SK-N-SH treated with all-trans-retinoic acid at 6 μM for 48 hours (cell line): ENCODE measurements around the gene MRPL27.

Source experiments
- ATAC-seq: fragments of 200-7000 bp; cut with Tn5 transposase; 3 replicates; pipeline ENCODE4 v1.9.1; 2020; ENCODE audit warnings: mild to moderate bottlenecking, moderate library complexity
- ARNTL ChIP-seq: fragments of 450-650 bp; formaldehyde crosslinking; IDR thresholded peaks from 2 replicates; pipeline ENCODE4 v1.5.0; 2020; ENCODE audit warnings: low read depth, mild to moderate bottlenecking, moderate library complexity, borderline replicate concordance
- BACH2 ChIP-seq: fragments of 250-450 bp; sonication (Bioruptor Pico); IDR thresholded peaks from 2 replicates; pipeline ENCODE4 v1.9.0; 2021; ENCODE audit warnings: mild to moderate bottlenecking, borderline replicate concordance
- CSDC2 ChIP-seq: fragments of 250-450 bp; sonication (Bioruptor Pico); IDR thresholded peaks from 2 replicates; pipeline ENCODE4 v1.5.0; 2020; ENCODE audit warnings: mild to moderate bottlenecking, moderate library complexity
- ESRRG ChIP-seq: fragments of 250-450 bp; sonication (Bioruptor Pico); IDR thresholded peaks from 2 replicates; pipeline ENCODE4 v1.6.1; 2021; ENCODE audit warnings: mild to moderate bottlenecking
- GLIS3 ChIP-seq: fragments of 250-450 bp; sonication (Bioruptor Pico); IDR thresholded peaks from 2 replicates; pipeline ENCODE4 v1.5.0; 2020; ENCODE audit warnings: mild to moderate bottlenecking, moderate library complexity
- ISL1 ChIP-seq: fragments of 250-450 bp; sonication (Bioruptor Pico); IDR thresholded peaks from 2 replicates; pipeline ENCODE4 v2.1.2; 2022; ENCODE audit warnings: mild to moderate bottlenecking, moderate library complexity
- OSR1 ChIP-seq: fragments of 250-450 bp; sonication (Bioruptor Pico); IDR thresholded peaks from 2 replicates; pipeline ENCODE4 v1.8.0; 2022; ENCODE audit warnings: moderate library complexity, mild to moderate bottlenecking, inconsistent platforms
- PPARA ChIP-seq: fragments of 250-450 bp; sonication (Bioruptor Pico); IDR thresholded peaks from 2 replicates; pipeline ENCODE4 v1.5.0; 2020; ENCODE audit warnings: mild to moderate bottlenecking, borderline replicate concordance
- RARB ChIP-seq: fragments of 250-450 bp; sonication (Bioruptor Pico); IDR thresholded peaks from 2 replicates; pipeline ENCODE4 v1.8.0; 2021; ENCODE audit warnings: mild to moderate bottlenecking, moderate library complexity
- SNAI2 ChIP-seq: fragments of 250-450 bp; sonication (Bioruptor Pico); IDR thresholded peaks from 2 replicates; pipeline ENCODE4 v1.5.0; 2020; ENCODE audit warnings: mild to moderate bottlenecking, moderate library complexity
- TCF4 ChIP-seq: fragments of 250-450 bp; sonication (Bioruptor Pico); IDR thresholded peaks from 2 replicates; pipeline ENCODE4 v1.8.0; 2021; ENCODE audit warnings: mild to moderate bottlenecking, moderate library complexity, borderline replicate concordance
- TSHZ2 ChIP-seq: fragments of 250-450 bp; sonication (Bioruptor Pico); IDR thresholded peaks from 2 replicates; pipeline ENCODE4 v1.5.0; 2020; ENCODE audit warnings: mild to moderate bottlenecking, moderate library complexity
- ZC3H10 ChIP-seq: fragments of 250-450 bp; sonication (Bioruptor Pico); IDR thresholded peaks from 2 replicates; pipeline ENCODE4 v1.5.1; 2021; ENCODE audit warnings: mild to moderate bottlenecking, moderate library complexity
- ZFP3 ChIP-seq: fragments of 250-450 bp; sonication (Bioruptor Pico); IDR thresholded peaks from 2 replicates; pipeline ENCODE4 v1.5.0; 2020; ENCODE audit warnings: mild to moderate bottlenecking, moderate library complexity
- ZFP30 ChIP-seq: fragments of 450-650 bp; formaldehyde crosslinking; IDR thresholded peaks from 2 replicates; pipeline ENCODE4 v1.5.0; 2022; ENCODE audit warnings: mild to moderate bottlenecking, moderate library complexity
- ZNF565 ChIP-seq: fragments of 450-650 bp; formaldehyde crosslinking; conservative IDR thresholded peaks from 2 replicates; pipeline ENCODE4 v1.5.0; 2020; ENCODE audit warnings: low read depth, mild to moderate bottlenecking, moderate library complexity
- ZNF70 ChIP-seq: fragments of 450-650 bp; formaldehyde crosslinking; IDR thresholded peaks from 2 replicates; pipeline ENCODE4 v1.5.0; 2020; ENCODE audit warnings: mild to moderate bottlenecking, moderate library complexity
- ZNF8 ChIP-seq: fragments of 450-650 bp; formaldehyde crosslinking; IDR thresholded peaks from 2 replicates; pipeline ENCODE4 v1.5.0; 2020; ENCODE audit warnings: mild to moderate bottlenecking, moderate library complexity
- TF ChIP-seq, protein P1 (sequence below): fragments of 250-450 bp; sonication (Bioruptor Pico); IDR thresholded peaks from 2 replicates; pipeline ENCODE4 v1.5.1; 2021; ENCODE audit warnings: mild to moderate bottlenecking, moderate library complexity
- TF ChIP-seq, protein P2 (sequence below): fragments of 250-450 bp; sonication (Bioruptor Pico); IDR thresholded peaks from 2 replicates; pipeline ENCODE4 v1.8.0; 2021; ENCODE audit warnings: low read depth, mild to moderate bottlenecking, moderate library complexity, borderline replicate concordance
- TF ChIP-seq, protein P3 (sequence below): fragments of 250-450 bp; sonication (Bioruptor Pico); IDR thresholded peaks from 2 replicates; pipeline ENCODE4 v1.5.1; 2020; ENCODE audit warnings: low read depth, mild to moderate bottlenecking, moderate library complexity
- TF ChIP-seq, protein P4 (sequence below): fragments of 250-450 bp; sonication (Bioruptor Pico); IDR thresholded peaks from 2 replicates; pipeline ENCODE4 v1.8.0; 2020; ENCODE audit warnings: mild to moderate bottlenecking, moderate library complexity, borderline replicate concordance

MRPL27 gene

DNA sequence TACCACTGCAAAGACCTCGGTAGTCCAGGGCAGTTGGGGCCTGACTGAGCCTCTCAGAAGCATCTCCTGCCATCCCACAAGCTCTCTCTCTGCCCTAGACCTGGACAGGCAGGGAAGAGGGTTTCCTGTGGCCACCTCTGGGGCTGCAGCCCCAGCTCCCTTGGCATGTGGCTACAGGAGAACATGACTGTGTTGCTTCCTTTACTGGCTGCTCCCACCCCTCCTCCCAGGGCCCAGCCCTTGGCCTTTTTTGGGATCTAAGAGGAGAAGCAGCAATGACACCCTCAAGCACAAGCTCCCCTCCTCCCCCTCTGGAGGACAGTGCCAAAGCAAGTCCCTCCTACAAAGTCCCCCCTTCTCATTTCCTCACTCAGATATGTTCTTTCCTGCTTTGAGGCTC lies 5.6 kb downstream of the MRPL27 start:
- no peak for TF ChIP-seq TSHZ2 (CRISPR knock-in tag)
- no peak for TF ChIP-seq ARNTL (CRISPR knock-in tag)
- TF ChIP-seq ZNF8 (CRISPR knock-in tag): no peak
- TF ChIP-seq TCF4 (CRISPR knock-in tag): no peak
- no peak for TF ChIP-seq ZNF70 (CRISPR knock-in tag)
- no peak for TF ChIP-seq SNAI2
- no peak for TF ChIP-seq OSR1 (CRISPR knock-in tag)
- TF ChIP-seq, protein P1, sequence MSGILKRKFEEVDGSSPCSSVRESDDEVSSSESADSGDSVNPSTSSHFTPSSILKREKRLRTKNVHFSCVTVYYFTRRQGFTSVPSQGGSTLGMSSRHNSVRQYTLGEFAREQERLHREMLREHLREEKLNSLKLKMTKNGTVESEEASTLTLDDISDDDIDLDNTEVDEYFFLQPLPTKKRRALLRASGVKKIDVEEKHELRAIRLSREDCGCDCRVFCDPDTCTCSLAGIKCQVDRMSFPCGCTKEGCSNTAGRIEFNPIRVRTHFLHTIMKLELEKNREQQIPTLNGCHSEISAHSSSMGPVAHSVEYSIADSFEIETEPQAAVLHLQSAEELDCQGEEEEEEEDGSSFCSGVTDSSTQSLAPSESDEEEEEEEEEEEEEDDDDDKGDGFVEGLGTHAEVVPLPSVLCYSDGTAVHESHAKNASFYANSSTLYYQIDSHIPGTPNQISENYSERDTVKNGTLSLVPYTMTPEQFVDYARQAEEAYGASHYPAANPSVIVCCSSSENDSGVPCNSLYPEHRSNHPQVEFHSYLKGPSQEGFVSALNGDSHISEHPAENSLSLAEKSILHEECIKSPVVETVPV (CRISPR knock-in tag): no peak
- no peak for TF ChIP-seq CSDC2 (CRISPR knock-in tag)
- TF ChIP-seq, protein P2, sequence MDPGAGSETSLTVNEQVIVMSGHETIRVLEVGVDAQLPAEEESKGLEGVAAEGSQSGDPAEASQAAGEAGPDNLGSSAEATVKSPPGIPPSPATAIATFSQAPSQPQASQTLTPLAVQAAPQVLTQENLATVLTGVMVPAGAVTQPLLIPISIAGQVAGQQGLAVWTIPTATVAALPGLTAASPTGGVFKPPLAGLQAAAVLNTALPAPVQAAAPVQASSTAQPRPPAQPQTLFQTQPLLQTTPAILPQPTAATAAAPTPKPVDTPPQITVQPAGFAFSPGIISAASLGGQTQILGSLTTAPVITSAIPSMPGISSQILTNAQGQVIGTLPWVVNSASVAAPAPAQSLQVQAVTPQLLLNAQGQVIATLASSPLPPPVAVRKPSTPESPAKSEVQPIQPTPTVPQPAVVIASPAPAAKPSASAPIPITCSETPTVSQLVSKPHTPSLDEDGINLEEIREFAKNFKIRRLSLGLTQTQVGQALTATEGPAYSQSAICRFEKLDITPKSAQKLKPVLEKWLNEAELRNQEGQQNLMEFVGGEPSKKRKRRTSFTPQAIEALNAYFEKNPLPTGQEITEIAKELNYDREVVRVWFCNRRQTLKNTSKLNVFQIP (CRISPR knock-in tag): no peak
- TF ChIP-seq ISL1: no peak
- no peak for TF ChIP-seq ESRRG (CRISPR knock-in tag)
- no peak for TF ChIP-seq RARB (CRISPR knock-in tag)
- TF ChIP-seq, protein P3, sequence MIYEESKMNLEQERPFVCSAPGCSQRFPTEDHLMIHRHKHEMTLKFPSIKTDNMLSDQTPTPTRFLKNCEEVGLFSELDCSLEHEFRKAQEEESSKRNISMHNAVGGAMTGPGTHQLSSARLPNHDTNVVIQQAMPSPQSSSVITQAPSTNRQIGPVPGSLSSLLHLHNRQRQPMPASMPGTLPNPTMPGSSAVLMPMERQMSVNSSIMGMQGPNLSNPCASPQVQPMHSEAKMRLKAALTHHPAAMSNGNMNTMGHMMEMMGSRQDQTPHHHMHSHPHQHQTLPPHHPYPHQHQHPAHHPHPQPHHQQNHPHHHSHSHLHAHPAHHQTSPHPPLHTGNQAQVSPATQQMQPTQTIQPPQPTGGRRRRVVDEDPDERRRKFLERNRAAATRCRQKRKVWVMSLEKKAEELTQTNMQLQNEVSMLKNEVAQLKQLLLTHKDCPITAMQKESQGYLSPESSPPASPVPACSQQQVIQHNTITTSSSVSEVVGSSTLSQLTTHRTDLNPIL (CRISPR knock-in tag): no peak
- TF ChIP-seq ZC3H10: no peak
- no peak for TF ChIP-seq ZNF565
- TF ChIP-seq GLIS3: no peak
- TF ChIP-seq BACH2 (CRISPR knock-in tag): no peak
- TF ChIP-seq ZFP3 (CRISPR knock-in tag): no peak
- TF ChIP-seq, all 23 proteins: peak for 0
- ATAC-seq: no peak

DNA sequence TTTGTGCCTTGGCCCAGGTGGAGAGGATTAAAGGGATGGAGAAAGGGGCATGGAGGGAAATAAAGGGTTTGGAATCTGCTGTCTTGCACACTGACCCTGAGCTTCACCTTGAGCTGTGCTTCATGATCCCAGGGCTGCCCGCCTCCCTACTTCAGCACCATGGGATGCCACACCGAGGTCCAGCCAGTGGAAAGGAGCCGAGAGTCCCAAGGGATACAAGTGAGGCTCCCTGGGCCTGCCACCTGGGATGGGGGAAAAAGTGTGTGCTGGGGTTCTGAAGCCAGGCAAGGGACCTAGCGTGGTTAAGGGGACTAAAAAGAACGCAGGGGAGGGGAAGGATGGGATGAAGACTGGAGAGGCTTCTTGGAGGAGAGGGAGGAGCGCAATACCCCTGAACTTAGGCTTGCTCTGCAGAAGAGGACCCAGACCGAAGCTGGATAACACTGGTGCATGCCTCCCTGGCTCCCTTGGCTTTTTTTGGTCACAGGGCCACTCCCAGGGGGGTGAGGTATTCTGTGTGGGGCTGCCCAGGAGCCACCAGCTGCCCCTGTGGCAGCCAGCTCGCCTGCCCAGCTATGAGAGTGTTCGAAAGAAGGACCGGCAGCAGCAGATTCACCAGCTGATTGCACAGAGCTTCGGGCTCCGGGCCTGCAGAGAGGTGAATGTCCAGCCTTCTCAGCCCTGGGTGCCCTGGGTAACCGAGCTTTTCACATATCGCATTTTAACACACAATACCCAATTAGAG lies 7.2 kb downstream of the MRPL27 start:
- no peak for ATAC-seq
- TF ChIP-seq ISL1: no peak
- TF ChIP-seq TSHZ2 (CRISPR knock-in tag): no peak
- TF ChIP-seq, protein P3 (CRISPR knock-in tag): no peak
- no peak for TF ChIP-seq ZNF565
- TF ChIP-seq ZC3H10: no peak
- TF ChIP-seq ARNTL (CRISPR knock-in tag): no peak
- TF ChIP-seq ZNF70 (CRISPR knock-in tag): no peak
- TF ChIP-seq CSDC2 (CRISPR knock-in tag): no peak
- no peak for TF ChIP-seq SNAI2
- no peak for TF ChIP-seq TCF4 (CRISPR knock-in tag)
- TF ChIP-seq ZNF8 (CRISPR knock-in tag): no peak
- no peak for TF ChIP-seq ZFP30 (CRISPR knock-in tag)
- TF ChIP-seq RARB (CRISPR knock-in tag): no peak
- TF ChIP-seq PPARA (CRISPR knock-in tag): no peak
- TF ChIP-seq, protein P4, sequence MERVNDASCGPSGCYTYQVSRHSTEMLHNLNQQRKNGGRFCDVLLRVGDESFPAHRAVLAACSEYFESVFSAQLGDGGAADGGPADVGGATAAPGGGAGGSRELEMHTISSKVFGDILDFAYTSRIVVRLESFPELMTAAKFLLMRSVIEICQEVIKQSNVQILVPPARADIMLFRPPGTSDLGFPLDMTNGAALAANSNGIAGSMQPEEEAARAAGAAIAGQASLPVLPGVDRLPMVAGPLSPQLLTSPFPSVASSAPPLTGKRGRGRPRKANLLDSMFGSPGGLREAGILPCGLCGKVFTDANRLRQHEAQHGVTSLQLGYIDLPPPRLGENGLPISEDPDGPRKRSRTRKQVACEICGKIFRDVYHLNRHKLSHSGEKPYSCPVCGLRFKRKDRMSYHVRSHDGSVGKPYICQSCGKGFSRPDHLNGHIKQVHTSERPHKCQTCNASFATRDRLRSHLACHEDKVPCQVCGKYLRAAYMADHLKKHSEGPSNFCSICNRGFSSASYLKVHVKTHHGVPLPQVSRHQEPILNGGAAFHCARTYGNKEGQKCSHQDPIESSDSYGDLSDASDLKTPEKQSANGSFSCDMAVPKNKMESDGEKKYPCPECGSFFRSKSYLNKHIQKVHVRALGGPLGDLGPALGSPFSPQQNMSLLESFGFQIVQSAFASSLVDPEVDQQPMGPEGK (CRISPR knock-in tag): no peak
- TF ChIP-seq, protein P2 (CRISPR knock-in tag): no peak
- TF ChIP-seq ESRRG (CRISPR knock-in tag): no peak
